HL-60/S4 treated with phorbol 12-myristate 13-acetate at 8.2 ng/mL for 4 days and 3 days (cell line): ENCODE measurements around the gene LYST.
"Not testable (repeated sequence)": the region's sequence is repeated elsewhere in the genome, so short reads cannot be mapped to it uniquely, and the experiment has no call there.

Source experiments
- in situ Hi-C: fragments of 300-500 bp; cut with MboI; formaldehyde crosslinking; loops from 2 replicates; pipeline ENCODE4 v1.15.0; 2022; ENCODE audit warnings: low sequenced_read_pairs

The LYST gene

DNA sequence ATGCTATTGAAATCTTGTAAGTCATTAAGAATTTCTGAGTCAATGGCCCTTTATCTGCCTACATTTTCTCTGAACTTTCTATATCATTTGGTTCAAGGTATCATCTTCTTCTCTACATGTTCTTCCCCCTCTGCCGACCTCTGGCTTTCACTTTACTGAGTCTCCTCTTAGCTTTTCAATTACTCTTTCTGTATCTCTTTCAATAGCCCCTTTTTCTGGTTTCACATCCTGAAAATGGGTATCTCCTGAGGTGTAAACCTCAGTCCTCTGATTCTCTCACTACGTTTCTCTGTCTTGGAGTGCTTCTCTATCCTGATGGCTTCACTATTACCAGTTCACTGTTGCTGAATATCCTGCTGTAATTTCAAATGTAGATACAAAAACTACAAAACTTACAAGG is 98.9 kb downstream of the LYST start:
- in situ Hi-C loops: no loop called here

DNA sequence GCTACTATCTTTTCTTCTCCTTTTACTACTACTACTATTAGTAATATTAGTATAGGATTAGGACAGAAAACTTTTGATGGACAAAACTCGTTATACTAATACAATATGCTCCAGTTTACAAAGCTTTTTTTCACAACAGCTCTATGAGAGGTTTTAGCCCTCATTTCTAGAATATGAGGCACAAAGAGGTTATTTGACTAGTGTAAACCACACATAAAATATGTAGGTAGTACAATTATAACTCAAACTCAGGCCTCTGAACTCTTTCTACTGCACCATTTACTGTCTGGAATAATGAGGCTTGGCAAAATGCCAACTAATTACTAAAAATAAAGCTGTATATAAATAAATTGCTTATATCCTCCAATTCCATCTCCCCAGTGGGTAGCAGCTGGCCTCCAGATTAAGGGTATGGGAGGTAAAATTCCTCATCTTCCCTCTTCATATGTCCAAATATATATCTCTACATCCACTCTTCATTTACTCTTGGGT is 99.9 kb downstream of the LYST start:
- in situ Hi-C loops: no loop called here

DNA sequence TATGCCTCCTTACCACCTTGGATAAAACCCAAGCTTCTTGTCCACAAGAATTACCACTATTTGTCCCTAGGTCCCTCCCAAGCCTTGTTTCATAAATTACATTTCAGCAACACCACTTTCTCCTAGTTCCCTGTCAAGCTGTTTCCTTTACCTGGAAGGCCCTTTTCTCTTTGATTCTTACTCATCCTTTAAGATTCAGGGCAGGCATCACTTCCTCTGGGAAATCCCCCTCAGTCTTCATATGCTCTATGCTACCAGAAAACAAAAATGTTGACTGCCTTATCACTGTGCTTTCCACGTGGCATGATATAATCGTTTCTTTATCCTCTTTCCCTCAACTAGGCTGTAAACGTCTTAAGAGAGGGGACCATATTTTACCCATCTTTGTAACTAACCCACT is 102.7 kb downstream of the LYST start:
- in situ Hi-C loops: no loop called here

DNA sequence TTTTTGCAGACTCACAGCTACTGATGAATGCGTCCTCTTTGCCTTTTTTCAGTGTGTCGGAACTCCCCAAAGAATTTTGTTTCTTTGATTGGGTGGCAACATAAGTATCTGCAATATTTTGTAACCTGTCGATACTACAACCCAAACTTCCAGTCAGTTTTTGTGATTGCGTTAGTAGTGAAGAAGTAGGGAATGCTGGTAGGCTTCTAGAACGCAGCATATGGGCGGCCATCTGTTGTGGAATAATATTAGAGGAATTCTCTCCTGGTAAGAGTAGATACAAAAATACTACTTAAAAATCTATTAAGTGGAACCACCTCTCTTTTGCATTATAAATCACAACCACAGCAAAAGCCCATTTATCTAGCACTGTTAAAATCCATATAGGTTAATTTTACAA is 107.4 kb downstream of the LYST start:
- in situ Hi-C loops: no loop called here

DNA sequence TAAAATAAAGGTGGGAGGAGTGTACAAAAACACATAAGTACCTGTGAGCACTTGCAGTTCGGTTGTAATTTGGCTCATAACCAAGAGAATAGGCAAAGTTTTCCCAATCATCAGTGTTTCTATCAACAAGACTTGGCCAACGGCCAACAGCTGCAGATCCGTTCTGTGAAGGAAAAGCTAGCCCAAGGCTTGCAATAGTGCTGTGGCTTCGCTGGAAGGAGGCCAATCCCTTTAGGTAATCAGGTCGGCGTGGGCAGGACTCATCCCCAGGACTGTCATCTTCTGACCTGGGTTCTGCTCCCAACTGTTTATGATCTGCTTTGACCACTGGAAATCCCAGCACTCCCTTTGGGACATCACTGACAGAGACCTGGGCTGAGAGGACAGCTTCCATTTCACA is 107.8 kb downstream of the LYST start:
- in situ Hi-C loops: no loop called here

DNA sequence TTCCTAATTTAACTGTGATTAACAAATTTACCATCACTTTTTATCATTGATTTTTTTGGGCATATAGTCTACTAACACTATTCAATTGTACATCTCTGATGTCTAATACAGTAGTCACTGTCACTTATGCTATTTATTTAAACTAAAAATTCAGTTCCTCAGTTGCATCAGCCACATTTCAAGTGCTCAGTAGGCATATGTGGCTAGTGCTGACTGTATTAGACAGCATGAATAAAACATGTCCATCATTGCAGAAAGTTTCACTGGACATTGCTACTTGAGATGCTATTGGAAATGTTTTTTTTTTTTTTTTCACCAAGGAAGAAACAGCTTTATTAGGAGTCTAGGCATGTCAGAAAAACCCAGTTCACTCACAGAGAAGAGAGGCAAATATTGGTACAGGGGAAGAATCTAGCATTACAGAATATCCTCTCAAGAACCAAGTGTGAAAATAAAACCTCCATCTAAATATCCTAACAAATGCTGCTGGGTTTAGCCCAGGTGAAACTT is 109.1 kb downstream of the LYST start:
- in situ Hi-C loops: no loop called here

DNA sequence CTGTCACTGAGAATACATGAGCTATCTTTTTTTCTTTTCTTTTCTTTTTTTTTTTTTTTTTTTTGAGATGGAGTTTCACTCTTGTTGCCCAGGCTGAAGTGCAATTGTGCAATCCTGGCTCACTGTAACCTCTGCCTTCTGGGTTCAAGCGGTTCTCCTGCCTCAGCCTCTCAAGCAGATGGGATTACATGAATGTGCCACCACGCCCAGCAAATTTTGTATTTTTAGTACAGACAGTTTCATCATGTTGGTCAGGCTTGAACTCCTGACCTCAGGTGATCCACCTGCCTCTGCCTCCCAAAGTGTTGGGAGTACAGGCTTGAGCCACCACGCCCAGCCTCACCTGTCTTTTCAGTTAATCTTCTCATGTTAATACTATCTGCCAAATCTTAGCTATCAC is 112.5 kb downstream of the LYST start:
- in situ Hi-C loops: not testable (repeated sequence)

DNA sequence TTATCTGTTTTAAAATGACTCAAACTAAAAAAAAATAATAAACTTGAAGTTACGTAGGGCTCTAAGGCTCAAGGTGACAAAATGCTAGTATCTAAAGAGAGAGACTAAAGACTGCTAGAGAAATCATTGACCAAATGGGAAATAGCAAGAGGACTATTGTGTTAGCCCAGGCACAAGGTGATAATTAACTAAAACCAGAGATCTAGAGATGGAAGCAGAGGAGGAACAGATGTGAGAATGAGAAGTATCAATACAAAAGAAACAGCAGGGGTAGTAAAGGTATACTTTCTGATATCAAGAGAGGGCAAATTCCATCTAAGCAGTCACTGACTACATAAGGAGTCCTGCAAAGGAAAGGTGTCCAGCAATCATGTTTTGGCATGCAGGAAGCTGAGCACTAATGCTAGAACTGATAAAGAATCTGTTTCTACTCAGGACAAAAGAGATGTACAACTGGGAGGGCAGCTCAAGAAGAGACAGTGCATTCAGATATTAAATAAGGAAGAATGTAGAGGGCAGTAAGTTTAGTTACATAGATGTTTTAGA is 116.9 kb downstream of the LYST start:
- in situ Hi-C loops: no loop called here

DNA sequence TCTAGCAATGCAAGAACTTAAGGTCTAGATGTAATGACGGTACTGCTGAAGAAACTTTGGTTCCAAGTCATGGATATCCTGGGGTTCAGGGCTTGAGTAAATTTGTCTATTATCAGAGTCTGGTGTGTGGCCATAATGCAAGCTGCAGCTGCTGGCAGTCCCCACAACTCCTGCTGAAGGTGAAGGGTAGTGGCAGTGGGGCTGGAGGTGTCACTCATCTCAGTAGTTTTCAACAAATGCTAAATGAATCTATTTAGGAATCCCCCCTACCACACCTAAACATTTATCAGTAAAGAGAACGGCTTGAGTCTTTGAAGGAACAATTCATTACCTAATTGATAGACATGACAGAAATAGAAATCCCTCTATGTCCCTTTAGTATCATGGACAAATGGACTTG is 118.0 kb downstream of the LYST start:
- in situ Hi-C loops: no loop called here

DNA sequence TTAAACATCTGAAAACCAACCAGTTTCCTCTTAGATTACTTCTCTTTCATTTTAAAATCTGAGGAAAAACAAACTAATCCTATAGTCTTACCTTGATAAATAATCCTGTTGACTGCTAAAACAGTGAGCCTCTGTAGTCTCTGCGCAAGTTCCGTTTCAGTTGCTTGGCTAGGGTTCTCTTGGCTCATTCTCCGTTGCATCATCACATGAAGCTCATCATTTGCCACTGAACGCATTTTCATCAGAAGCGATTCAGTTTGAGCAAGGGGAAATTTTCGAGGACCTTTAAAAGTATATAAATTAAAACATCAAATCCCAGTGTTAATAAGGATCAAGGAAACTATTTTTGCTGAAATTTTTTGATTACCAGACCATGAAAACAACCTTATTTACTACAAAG is 120.5 kb downstream of the LYST start:
- in situ Hi-C loops: no loop called here

DNA sequence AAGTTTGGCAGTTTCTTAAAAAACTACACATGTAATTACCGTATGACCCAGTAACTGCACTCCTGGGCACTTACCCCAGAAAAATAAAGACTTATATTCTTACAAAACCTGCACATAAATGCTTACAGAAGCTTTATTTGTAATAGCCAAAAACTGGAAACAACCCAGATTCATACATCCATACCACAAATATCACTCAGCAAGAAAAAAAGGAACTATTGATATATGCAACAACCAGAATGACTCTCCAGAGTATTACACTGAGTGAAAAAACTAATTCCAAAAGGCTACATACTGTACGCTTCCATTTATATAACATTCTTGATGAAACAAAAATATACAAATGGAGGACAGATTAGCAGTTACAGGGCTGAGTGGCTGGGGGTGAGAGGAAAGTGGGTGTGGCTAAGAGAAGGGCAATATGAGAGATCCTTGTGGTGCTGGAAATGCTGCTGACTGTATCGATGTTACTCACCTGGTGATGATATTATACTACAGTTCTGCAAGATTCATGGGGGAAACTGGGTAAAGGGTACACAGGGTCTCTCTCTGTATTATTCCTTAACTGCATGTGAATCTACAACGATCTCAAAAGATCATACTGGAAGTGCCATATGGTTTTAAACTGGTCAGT is 121.1 kb downstream of the LYST start:
- in situ Hi-C loops: no loop called here

DNA sequence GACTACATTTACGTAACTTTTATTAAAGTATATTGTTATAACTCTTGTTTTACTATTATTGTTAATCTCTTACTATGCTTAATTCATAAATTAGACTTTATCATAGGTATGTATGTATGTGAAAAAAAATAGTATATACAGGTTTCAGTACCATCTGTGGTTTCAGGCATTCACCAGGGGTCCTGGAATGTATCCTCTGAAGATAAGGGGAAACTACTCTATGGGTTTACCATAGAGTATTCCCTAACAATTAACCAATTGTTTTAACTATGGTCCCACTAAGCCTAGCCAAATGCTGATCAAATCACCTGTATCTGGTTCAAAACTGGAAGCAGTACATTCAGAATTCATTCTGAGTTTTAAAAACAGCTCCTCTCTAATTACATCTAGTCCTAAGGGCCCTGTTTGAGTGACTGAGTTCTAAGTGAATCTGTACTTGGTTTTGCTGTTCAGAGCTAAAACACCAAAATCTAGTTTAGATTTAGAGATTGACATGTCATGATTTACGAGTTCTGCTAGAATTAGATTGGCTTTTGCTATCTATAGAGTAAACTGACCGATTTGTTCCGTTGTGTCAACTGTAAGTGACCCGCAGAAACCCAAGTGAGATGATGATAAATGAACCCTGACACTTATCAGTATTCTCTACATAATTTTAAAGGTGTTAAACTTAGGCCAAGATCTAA is 123.6 kb downstream of the LYST start:
- in situ Hi-C loops: no loop called here

DNA sequence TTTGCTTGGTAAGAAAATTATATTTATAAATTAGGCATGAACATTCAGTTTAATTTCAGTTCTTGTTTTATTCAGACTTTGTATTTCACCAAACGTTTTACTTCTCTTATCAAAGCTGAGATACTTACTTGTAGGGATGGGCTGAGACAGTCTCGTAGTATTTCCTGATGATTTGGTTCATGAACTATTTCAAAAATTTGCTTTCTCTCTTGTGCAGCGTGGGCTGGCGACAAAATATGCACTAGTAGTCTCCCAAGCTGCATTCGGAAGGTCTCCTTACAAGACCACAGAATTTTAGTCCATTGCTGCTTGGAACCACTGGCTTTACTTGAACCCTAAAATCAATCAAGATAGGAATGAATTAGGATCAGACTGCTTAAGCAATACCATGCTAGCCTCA is 125.4 kb downstream of the LYST start:
- in situ Hi-C loops: no loop called here

DNA sequence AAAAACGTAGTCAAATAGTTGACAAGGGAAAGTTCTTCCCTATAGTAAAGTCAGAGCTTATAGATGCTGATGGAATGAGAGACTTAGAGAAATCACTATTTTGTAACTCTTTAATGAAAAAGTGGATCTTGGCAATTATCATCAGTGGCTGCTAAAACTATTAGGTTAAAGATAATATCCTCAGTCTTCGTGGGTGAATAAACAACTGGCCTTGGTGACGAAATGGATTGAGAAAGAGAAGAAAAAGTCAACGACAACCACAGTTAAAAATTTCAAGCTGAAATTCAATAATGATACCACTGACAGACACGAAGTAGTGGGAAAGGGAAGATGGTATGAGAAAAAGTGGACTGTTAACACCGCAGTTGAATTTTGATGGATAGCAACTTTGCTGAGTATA is 127.1 kb downstream of the LYST start:
- in situ Hi-C loops: no loop called here

DNA sequence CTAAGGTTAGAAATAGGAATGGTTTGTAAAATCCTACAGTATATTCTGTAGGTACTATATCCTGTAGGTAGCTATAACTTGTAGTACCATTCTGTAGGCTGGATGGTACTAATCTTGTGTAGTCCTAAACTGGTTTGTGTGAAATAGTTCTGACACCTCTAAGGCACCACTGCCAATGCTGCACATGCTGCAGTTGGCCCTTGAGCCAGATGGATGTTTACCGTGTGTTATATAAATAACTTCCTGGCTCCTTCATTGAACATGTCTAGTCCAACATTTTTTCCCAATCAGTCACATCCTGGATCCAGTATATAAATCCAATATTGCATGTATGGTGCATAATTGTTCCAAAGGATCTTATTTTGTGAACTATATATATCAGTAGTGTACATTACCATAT is 127.6 kb downstream of the LYST start:
- in situ Hi-C loops: no loop called here

DNA sequence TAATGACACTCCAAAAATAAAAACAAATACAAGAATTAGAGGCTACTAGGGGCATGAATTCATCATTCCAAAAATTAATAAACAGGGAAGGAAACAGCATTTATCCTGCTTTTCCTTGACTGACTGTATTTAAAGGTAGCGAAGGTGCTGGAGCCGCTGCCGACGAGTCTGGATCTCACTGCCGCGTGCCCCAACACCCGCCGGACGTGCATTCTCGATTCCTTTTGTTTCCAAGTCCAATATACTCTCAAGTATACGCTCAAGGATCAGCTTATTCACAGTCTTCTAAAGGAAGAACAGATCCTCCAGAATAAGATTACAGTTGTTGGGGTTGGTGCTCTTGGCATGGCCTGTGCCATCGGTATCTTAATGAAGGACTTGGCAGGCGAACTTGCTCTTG is 129.0 kb downstream of the LYST start:
- in situ Hi-C loops: no loop called here

DNA sequence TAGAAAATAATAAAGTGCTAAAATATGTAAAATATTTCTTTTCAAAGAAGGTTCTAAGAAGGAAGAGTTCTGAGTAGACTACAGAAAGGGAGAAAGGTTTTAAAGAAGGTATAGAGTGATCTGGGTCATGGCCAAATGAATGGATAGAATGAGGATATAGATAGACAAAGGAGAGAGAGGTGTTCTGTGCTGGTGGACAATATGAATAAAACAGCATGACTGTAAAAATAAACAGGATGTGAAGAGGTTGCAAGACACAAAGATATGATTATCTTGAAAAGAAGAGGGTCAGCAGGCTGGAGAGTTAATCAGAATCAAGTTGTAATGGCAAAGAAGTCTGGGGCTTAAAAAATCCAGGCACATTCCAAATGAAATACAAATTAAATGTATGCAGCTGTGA is 130.4 kb downstream of the LYST start:
- in situ Hi-C loops: no loop called here

DNA sequence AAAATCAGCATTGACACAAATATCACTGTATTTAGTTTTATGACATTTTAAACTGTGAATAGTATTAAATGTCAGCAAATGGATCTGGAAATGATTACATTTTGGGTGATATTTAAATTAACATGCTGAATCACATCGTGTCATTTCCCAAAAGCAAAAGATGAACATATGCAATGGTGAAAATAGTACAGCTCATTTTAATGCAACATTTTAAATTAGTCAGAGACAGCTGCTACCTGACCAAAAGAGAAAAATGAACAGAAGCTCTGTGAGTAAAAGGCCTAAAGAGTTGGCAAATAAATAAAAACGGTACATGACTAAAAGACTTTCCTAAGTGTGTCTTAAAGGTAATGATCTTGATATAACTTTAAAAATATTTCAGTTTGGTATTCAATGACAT is 131.1 kb downstream of the LYST start:
- in situ Hi-C loops: no loop called here

DNA sequence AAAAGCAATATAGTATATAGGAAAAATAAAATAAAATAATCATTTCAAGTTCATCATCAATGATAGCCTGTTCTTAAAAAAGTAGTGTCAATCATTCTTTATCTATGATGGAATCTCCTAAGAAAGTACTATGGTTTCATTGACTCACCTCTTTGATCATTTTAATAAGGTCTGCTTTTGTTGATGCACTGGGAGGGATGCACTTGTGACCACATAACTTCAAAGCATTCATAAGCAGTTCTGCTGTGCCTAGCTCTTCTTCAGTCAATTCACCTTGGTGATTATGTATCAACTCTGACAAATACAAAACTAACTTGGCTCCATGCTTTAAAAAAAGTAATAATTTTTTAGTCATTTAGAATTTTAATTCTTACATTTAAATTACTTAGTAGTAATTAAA is 132.4 kb downstream of the LYST start:
- in situ Hi-C loops: no loop called here

DNA sequence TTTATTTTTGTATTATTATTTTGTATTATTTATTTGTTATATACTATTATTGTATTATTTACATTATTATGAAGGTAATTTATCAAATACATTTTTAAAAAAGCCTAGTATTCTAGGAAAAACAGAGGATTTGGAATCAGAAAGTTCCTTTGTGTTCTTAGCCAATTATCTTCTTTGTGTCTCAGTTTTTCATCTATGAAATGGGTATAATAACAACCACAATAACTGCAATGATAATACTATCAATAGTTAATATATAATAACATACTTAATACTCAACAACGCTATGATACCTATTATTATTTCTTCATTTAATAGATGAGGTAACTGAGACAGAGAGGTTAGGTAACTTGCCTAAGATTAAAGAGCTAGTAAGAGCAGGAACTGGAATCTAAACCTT is 136.7 kb downstream of the LYST start:
- in situ Hi-C loops: no loop called here

DNA sequence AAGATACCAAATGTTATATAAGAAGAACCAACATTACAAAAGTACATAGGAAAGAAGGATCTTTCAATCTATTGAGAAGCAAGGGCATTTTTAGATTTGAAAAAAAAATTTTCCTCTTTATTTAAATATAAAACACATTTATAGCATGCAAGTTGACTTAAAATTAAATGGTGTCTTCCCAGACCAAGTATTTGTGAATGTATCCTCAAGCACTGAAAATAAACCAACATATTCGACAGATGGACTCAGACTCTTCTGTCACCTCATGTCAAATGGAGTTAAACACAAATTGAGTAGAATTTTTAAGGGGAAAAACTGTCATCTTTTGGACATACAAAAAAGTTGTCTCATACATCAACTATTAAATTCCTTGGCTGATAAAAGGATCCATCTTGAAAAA is 140.1 kb downstream of the LYST start:
- in situ Hi-C loops: no loop called here

DNA sequence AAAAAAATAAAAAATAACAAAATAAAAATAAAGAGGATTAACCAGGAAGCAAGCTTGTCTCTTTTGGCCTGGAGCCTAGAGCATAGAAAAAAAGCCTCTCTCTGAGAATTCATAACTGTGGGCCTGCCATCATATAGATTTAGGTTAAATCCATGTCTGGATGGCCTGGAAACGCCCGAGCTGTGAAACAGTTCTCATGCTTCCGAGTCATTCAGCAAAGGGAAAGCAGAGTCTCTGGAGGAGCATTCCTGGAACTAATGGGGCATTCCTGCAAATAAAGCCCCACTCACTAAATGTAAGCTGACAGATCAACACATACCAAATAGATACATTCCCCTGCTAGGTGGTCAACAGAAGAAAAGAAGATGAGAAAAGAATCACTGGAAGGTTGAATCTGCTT is 141.3 kb downstream of the LYST start:
- in situ Hi-C loops: no loop called here
